GM19328 (cell line): Measurements from ENCODE around the gene AOAH.

Experiments
- ATAC-seq: cut with Tn5 transposase; IDR thresholded peaks from one replicate; pipeline ENCODE4 v1.9.1; 2021; ENCODE audit warnings: mild to moderate bottlenecking, moderate library complexity; ENCODE audit not compliant: unreplicated experiment

Gene AOAH

GRCh38 chr7:36692456-36692855 is 31.8 kb downstream of the AOAH start:
- ATAC-seq = peak; percentile 64

- ATAC-seq = no peak
Observed at GRCh38 chr7:36691983-36692382, 32.3 kb downstream of the AOAH start.

- ATAC-seq = no peak
Observed at GRCh38 chr7:36690514-36691187, 33.6 kb downstream of the AOAH start.

- ATAC-seq = no peak
Observed at GRCh38 chr7:36690041-36690440, 34.3 kb downstream of the AOAH start.

- no peak for ATAC-seq
Observed at GRCh38 chr7:36686499-36686898, 37.8 kb downstream of the AOAH start.

DNA sequence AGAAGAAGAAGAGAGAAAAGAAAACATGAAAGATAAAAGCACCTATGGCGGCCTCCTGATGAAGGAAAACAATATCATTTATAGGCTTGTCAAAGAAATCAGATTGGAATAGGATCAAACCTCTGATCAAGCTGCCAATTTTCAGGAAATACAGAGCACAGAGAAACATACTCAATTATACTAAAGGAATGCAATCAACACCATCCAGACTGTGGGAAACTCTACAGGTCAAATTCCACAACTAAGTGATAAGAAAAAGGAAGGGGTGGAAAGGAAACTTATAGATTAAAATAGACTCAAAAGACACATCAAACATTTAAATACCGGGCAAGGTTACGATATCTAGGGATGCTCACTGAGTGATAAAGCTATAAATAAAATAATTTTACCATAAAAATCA is 39.3 kb downstream of the AOAH start:
- no peak for ATAC-seq

GRCh38 chr7:36683695-36684357 is 40.5 kb downstream of the AOAH start:
- ATAC-seq = no peak

DNA sequence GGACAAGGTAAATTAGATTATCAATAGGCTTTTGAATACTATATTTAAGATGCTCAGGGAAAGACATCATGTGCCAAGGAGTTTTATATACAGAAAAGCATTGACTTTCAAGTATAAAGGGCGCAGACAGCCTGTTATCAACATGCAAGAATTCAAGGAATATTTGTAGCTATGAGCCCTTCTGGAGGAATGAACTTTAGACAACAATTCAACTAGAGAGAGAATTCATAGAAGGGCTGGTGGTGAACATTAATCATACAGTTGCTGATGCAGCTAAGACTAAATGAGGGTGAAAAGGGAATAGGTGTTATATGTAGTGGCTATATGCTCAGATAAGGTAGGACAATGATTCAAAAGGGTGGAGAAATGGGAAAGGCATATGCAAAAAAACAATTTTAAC is 41.2 kb downstream of the AOAH start:
- ATAC-seq = no peak

GRCh38 chr7:36682102-36682501 is 42.2 kb downstream of the AOAH start:
- no peak for ATAC-seq

- ATAC-seq = no peak
Observed at GRCh38 chr7:36677769-36678437, 46.4 kb downstream of the AOAH start.

GRCh38 chr7:36673703-36674102 is 50.6 kb downstream of the AOAH start:
- ATAC-seq = no peak

DNA sequence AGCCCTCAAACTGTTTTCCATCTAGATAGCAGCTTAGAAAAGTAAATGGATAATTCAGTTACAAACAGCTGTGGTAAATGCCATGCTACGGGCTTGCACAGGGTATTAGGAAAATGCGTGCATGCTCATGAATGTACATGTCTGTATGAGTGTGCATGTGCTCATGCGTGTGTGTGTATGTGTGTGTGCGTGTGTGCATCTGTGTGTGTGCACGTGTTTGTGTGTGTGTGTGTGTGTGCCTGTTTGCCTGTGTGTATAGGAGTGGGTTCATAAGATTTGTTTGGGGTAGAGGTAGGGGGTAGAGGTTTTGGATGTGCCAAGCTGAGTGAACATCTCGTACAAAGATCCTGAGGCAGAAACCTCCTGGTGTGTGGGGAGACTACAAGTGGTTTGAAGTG is 52.9 kb downstream of the AOAH start:
- no peak for ATAC-seq

- ATAC-seq = no peak
Observed at GRCh38 chr7:36670585-36671431, 53.5 kb downstream of the AOAH start.

DNA sequence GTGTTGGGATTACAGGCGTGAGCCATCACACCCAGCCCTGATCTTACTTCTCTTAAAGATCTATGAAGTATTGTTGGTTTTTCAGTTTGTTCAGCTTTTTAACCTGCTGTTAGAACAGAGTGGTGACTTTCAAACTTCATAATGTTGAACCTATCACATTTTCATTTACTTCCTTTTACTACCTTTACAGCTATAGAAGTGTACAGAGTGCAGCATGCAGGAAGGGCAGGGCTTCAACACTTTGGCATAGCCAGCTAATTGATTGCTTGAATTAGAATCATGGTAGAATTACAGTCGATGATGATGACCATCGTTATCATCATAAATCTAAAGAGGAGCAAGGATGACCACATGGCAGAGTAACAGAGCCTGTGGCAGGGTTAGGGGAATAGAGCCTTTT is 55.5 kb downstream of the AOAH start:
- ATAC-seq = no peak

DNA sequence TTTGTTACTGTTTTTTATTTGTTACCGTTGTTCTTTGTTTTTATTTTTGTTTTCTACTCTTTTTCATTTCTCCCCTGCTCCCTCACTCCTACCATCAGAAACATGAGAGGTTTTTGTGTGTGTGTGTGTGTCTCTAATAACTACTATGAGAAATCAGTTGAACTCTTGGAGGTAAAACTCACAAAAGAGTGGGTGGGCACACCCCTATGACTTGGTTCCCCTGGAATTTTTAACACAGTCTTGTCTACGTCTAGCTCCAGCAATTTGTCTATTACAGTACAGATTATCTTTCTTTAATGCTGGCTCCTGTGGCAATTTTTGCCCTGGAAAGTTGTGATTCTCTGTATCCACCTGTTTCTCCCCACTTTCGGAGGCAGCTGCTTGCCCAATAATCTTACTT is 56.2 kb downstream of the AOAH start:
- no peak for ATAC-seq

- ATAC-seq = no peak
Observed at GRCh38 chr7:36667007-36667745, 57.1 kb downstream of the AOAH start.

DNA sequence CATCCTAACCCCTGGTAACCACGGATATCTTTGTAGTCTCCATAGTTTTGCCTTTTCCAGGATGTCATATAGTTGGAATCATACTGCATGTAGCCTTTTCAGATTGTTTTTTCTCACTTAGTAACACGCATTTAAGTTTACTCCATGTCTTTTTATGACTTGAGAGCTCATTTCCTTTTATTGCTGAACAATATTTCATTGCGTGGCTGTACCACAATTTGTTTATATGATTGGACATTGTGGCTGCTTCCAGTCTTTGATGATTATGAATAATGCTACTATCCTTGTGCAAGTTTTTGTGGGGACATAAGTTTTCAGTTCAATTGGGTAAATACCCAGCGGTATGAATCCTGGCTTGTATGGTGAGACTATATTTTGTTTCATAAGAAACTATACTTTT is 60.8 kb downstream of the AOAH start:
- no peak for ATAC-seq

- no peak for ATAC-seq
Observed at GRCh38 chr7:36661135-36661840, 63.0 kb downstream of the AOAH start.

- ATAC-seq = no peak
Observed at GRCh38 chr7:36659638-36660341, 64.5 kb downstream of the AOAH start.

DNA sequence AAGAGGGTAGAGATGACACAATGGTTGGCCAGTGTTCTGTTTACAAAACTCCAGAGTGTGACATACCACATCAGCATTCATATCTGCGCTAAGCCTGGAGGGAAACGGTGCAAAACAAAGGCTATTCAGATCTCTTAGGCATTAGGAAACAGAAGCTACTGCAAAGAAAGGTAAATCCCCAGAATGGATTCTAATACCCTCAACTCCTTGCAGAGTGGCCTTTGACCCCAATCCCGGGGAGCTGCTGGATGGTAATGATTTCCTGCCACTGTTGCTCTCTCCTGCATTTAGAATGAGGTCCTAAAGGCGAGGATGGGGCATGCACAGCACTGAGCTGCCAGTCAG is 65.2 kb downstream of the AOAH start:
- no peak for ATAC-seq
